GM12872 (cell line): Measurements from ENCODE around the gene DOCK2.

Experiments used
- TF ChIP-seq, protein P1 (sequence below): IDR thresholded peaks from 3 replicates; pipeline ENCODE4 v1.5.1; 2011; ENCODE audit warnings: low read depth, mild to moderate bottlenecking, low read length, moderate library complexity; ENCODE audit not compliant: insufficient read depth

The DOCK2 gene

DNA sequence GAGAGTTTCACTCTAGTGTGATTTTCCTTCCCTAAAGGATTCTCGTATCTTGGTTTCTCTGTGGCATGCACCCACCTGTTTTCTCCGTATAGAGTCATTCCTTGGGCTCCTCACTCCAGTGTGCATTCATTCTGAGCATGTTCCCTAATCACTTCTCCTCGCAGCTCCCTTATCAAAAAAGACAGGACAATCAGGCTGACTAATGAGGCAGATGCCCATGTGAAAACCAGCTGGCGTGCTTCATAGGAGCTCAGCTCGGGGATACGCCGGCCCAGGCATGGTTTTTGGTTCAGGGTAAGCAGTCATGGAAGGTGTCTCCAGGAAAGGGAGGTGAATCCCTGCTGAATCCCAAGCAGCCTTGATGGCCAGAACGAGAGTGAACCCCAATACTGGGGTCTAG is 384.4 kb downstream of the DOCK2 start:
- TF ChIP-seq, protein P1, sequence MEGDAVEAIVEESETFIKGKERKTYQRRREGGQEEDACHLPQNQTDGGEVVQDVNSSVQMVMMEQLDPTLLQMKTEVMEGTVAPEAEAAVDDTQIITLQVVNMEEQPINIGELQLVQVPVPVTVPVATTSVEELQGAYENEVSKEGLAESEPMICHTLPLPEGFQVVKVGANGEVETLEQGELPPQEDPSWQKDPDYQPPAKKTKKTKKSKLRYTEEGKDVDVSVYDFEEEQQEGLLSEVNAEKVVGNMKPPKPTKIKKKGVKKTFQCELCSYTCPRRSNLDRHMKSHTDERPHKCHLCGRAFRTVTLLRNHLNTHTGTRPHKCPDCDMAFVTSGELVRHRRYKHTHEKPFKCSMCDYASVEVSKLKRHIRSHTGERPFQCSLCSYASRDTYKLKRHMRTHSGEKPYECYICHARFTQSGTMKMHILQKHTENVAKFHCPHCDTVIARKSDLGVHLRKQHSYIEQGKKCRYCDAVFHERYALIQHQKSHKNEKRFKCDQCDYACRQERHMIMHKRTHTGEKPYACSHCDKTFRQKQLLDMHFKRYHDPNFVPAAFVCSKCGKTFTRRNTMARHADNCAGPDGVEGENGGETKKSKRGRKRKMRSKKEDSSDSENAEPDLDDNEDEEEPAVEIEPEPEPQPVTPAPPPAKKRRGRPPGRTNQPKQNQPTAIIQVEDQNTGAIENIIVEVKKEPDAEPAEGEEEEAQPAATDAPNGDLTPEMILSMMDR = no peak

DNA sequence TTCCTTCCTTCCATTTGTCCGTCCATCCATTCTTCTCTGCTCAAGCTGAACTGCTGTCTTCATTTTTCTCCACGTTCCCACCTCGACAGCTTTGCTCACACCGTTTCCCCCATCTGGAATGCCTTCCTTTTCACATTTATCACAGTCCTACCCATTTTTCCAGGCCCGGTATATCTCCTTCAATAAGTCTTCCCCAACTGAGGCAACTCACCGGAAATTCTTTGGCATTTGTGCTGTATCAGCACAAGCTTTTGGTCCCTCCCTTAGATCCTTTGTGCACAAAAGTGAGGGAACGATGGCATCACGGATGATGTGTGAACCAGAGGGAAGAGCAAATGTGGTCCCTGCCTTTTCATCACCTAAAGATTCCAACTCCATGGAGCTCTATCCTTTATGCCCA is 388.8 kb downstream of the DOCK2 start:
- TF ChIP-seq, protein P1 = no peak

DNA sequence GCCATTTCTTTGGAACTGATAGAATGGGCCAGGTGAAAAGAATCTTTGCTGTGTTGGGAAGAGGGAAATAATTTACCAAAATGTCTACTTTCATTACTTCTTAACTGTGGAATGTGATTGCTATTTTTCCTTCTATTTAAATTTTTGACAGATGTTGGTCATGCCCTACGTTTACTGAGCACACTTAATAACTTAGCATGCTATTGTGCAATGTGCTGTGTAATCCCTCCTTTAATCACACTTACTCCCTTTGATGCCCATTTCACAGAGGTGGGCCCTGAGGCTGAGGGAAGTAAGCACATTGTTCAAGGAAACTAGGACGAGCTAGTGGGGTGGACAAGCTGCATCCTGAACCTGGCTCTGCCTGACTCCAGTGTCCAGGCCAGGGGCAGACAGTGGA is 391.0 kb downstream of the DOCK2 start:
- TF ChIP-seq, protein P1 = no peak

DNA sequence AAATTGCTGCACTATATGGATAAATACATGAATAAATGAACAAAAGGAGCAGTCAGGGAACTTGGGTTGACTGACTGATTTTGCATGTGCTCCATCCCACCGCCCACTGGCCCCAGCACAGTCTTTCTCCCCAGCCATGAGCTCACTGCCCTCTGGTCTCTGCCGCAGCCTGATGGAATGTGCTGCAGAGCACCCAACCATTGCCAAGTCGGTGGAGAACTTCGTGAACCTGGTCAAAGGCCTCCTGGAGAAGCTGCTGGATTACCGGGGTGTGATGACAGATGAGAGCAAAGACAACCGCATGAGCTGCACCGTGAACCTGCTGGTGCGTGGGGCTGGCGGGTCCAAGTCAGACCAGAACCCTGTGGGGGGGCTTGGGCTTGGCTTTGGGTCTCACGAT is 397.2 kb downstream of the DOCK2 start:
- TF ChIP-seq, protein P1 = no peak

DNA sequence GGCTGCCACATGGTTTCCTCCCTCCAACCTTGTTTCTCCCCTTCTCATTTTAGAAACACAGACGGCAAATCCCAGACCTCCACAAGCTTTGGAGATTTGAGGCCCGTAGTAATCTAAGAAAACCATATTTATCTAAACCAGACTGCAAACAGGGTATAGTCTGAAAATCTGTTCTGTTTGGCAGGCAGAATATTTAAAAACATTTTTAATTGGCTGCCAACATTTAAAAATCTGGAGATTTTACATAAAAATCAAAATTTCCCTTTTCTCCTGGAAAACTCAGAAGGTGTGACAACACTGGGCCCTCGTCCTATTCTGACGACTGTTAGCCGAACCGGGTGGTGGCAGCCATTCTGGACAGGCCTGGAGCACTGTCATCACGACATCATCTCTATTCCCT is 401.2 kb downstream of the DOCK2 start:
- TF ChIP-seq, protein P1 = no peak

DNA sequence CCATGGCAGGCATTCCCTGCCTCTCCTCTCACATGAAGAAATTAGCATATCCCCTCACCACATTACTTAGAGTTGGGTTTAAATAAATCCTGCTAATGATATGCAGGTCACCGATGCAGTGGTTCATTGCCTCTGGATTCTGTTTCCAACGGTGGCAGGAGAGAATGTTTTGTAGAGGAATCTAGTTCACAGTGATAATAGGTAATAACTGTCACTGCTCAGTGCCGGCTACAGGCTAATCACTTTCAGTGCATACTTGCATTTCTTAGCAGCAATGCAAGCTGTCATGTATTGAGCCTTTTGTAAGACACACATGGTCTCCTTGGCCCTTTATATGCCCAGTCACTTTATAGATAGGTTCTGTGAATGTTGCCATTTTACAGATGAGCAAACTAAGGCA is 402.8 kb downstream of the DOCK2 start:
- TF ChIP-seq, protein P1 = no peak

DNA sequence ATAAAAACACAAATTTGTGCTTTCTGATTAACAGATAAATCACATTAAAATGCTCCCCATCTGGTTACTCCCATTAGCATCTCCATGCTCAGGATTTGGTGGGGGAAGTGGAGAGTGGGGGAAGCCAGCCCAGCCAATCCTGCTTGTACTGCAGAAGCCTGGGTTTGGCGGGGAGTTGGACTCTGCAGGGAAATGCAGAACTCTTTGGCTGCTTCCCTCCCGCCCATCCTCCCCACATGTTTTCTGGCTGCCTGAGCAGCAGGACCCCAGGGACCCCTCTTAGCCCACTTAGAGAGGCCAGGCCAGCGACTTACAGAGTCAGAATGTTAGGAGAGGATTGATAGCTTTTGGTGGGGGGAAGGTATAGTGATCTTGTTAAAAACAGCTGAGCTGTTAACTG is 409.2 kb downstream of the DOCK2 start:
- TF ChIP-seq, protein P1 = no peak

DNA sequence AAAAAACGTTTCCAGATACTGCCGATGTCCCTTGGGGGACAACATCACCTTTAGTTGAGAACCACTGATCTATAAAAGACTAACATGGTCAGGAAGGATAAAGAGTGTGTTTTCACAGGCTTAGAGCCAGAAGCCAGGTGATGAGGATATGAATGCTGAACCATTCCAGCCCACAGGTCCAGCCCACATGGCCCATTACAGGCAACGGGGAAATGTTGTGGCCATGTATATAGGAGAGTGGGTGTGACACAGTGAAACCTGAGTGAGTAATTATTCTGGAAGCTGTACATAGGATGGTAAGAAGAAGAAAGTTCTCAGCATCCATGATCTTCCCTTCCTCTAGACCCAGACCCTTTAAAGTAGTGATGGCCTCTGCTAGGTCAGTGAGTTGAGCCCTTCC is 412.6 kb downstream of the DOCK2 start:
- TF ChIP-seq, protein P1 = no peak
